Stomach (tissue), 4 donors: ENCODE results near the gene PTMA.

Source experiments
- EP300 ChIP-seq: sonication (generic); formaldehyde crosslinking; IDR thresholded peaks from one replicate; pipeline ENCODE4 v1.6.1; 2017; ENCODE audit warnings: antibody characterized with exemption
- POLR2A ChIP-seq, 4 donors: fragments of 450-650 bp; IDR thresholded peaks; one replicate each; pipeline ENCODE4 v1.6.1; 2016; ENCODE audit warnings: antibody characterized with exemption in 4 of 4, control low read depth in 2 of 4, mild to moderate bottlenecking in 1 of 4, moderate library complexity in 1 of 4
- POLR2AphosphoS5 ChIP-seq, 3 donors: sonication (generic); formaldehyde crosslinking; IDR thresholded peaks; one replicate each; pipeline ENCODE4 v1.6.1; 2016; ENCODE audit warnings: antibody characterized with exemption in 3 of 3
- TF ChIP-seq, protein P1 (sequence below), 7 experiments: fragments of 450-650 bp in 4 of 7; fragments of 200-600 bp in 3 of 7; sonication (generic) in 3 of 7; IDR thresholded peaks; one replicate each; pipeline ENCODE4 v1.5.1; 2016 to 2019; ENCODE audit warnings: antibody characterized with exemption in 7 of 7, control low read depth in 2 of 7, mild to moderate bottlenecking in 1 of 7

DNA sequence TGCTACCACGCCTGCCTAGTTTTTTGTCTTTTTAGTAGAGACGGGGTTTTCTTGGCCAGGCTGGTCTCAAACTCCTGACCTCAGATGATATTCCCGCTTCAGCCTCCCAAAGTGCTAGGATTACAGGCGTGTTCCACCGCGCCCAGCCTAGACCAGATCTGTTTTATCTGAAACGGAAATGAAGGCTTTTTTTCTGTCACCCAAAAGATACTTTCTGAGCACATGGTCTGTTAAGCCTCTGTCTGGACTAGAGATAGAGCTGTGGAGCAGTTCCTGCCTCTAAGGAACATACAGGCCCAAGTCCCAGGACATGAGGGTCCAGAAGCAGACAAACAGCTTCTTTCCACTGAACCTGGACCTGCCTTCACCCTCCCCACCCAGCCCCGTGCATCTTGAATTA lies 43.6 kb upstream of the PTMA start:
- TF ChIP-seq, protein P1, sequence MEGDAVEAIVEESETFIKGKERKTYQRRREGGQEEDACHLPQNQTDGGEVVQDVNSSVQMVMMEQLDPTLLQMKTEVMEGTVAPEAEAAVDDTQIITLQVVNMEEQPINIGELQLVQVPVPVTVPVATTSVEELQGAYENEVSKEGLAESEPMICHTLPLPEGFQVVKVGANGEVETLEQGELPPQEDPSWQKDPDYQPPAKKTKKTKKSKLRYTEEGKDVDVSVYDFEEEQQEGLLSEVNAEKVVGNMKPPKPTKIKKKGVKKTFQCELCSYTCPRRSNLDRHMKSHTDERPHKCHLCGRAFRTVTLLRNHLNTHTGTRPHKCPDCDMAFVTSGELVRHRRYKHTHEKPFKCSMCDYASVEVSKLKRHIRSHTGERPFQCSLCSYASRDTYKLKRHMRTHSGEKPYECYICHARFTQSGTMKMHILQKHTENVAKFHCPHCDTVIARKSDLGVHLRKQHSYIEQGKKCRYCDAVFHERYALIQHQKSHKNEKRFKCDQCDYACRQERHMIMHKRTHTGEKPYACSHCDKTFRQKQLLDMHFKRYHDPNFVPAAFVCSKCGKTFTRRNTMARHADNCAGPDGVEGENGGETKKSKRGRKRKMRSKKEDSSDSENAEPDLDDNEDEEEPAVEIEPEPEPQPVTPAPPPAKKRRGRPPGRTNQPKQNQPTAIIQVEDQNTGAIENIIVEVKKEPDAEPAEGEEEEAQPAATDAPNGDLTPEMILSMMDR (IDR thresholded peaks at IDR 0.05): no peak
- TF ChIP-seq POLR2A (IDR thresholded peaks at IDR 0.05) (no peak), POLR2AphosphoS5 (IDR thresholded peaks at IDR 0.05) (no peak), EP300 (no peak)
